ENCODE results near the gene SLC24A4.

The SLC24A4 gene

DNA sequence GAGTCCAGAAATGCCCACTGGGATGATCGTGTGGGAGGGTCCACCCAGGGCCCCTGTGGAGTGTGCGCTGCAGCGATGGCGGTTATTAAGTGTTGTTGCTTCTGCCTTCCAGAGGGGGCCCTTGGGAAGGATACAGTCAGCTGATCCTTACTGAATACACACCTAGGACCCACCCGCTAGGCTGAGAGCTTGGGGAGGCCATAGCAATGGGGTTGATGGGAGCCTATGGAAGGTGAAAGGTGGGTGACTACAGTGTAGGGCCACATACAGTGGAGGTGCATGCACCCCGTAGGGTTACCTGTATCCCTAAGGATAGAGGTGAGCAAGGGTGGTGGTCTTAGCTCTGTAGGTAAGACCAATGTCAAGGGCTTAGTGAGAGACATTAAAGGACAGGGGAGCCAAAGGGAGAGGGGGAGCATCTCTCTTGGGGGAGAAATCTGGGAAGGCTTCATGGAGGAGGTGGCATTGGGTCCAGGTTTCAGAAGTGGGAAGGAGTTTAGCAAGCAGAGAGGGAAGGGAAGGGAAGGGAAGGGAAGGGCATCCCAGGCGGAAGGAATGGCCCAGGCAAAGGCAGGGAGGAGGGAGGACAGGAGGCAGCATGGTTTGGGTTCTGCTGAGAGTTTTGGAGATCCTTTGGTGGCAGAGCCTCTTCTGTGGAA, 117.5 kb downstream of the SLC24A4 start:
- FAIRE-seq, result no peak

DNA sequence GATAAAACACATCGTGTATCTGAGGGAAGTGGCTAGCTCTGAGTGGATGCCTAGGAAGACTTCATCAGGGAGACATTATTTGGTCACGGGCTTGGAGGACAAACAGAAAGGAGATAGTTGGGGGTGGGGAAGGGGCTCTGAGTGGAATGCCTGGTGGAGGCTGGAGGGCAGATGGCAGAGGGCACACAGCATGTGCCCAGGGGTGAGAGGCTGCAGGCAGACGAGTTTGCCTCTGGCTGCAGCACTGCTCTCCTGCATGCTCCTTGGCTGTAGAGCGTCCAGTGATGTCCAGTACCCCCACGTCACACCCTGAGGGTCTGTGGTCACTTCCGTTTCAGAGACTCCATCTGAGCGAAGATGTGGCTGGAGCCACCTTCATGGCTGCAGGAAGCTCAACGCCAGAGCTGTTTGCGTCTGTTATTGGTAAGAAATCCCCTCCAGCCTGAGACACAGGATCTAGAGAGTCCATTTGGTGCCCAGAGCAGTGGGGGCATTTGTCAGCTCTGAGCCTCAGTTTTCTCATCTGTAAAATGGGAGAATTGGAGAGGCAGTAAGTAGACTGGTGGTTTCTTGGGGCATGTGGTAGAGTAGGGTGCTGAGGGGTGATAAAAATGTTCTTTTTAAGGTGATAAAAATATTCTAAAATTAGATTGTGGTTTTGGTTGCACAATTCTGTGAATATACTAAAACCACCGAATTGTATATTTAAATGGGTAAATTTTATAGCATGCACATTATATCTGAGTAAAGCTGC, 119.0 kb downstream of the SLC24A4 start:
- no peak for FAIRE-seq

DNA sequence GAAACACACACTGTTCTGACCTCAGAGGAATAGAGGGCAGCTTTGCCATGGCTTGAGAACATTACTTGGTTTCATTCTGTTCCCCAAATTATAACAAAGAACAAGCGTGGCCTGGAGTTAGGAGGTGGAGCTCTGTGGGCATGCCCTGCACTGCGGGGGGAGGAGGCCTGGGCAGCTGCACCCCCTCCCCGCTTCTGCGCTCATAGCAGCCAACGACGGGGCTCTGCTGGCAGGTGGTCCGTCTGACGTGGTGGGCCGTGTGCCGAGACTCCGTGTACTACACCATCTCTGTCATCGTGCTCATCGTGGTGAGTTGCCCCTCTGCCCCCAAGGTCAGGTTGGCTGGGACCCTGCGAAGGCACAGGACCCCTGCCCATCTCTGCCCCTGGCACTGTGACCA, 120.2 kb downstream of the SLC24A4 start:
- FAIRE-seq, result no peak

DNA sequence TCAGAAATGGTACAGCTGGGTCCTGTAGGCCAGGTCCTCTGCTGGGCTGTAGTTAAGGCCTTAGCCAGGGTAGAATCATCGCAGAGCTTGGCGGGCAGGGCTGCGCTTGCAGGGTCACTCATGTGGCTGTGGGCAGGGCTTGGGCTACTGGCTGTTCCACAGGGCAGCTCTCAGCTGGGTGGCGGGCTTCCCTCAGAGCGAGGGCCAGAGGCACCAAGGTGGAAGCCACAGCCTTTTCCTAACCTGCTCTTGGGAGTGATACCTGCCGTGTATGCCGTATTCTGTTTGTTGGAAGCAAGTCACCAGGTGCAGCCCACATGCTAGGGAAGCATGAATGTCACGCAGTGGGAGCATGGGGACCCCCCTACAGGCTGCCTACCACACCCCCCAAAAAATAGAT, 120.8 kb downstream of the SLC24A4 start:
- no peak for FAIRE-seq

DNA sequence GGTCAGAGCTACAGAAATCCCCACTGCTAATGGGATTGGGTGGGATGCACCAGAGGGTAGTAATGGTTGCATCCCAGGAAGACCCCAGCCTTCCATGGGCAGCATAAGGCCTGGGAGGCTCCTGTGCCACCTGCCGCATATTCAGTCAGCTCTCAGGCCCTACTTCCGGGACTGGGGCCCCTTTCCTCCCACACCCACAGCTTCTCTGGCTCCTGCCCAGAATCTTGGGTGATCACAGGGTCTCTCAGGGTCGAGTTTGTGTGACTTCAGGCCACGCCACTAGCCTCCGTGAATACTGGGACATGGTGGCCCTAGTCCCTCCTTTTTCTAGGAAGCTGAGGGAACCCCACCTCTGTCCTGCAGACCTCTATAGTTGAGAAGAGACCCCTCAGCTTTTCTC, 123.8 kb downstream of the SLC24A4 start:
- FAIRE-seq, result no peak

DNA sequence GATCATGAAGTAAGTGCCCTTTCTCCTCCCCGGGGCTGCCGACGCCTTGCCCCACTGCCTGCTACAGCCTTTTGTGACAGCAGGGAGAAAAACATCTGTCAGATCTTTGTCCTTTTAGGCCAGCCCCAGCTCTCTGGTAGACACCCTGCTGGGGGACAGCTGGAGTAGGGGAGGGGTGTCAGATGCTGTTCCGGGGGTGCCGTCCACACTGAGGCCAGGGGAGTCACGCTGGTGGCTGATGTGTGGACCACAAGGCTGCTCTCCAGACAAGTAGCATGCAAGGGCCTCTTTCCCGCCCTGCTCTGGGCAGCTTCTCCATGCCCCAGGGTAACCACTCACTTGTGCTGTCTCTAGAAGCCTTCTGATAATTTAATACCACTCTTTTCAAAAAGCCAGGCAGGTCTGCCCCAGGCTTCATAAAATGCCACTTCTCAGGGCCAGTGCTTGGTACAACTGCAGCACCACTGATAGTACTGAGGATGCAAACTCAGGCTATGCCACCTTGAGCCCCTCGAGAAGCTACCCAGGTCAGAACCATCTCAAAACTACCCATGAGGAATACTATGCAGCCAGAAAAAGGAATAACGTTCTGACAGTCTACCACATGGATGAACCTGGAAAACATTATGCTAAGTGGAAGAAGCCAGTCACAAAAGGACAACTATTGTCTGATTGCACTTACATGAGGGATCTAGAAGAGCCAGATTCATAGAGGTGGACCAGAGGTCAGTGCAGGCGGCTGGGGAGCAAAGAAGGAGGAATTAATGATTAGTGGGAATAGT, 124.6 kb downstream of the SLC24A4 start:
- FAIRE-seq, result no peak

DNA sequence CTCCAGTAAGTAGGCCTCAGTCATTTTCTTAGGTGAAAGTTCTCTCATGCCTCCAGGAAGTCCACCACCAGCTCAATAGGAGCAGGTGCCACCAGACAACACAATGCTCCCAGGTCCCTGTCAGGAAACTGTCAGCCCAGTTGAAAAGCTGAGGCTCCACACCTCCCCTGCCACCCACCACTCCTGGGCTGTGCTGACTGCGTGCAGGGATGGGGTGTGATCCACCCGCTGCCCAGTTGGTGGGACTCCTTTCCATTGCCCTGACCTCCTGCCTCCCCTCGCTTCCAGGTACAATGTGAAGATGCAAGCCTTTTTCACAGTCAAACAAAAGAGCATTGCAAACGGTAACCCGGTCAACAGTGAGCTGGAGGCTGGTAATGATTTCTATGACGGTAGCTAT, 125.8 kb downstream of the SLC24A4 start:
- FAIRE-seq, result no peak

DNA sequence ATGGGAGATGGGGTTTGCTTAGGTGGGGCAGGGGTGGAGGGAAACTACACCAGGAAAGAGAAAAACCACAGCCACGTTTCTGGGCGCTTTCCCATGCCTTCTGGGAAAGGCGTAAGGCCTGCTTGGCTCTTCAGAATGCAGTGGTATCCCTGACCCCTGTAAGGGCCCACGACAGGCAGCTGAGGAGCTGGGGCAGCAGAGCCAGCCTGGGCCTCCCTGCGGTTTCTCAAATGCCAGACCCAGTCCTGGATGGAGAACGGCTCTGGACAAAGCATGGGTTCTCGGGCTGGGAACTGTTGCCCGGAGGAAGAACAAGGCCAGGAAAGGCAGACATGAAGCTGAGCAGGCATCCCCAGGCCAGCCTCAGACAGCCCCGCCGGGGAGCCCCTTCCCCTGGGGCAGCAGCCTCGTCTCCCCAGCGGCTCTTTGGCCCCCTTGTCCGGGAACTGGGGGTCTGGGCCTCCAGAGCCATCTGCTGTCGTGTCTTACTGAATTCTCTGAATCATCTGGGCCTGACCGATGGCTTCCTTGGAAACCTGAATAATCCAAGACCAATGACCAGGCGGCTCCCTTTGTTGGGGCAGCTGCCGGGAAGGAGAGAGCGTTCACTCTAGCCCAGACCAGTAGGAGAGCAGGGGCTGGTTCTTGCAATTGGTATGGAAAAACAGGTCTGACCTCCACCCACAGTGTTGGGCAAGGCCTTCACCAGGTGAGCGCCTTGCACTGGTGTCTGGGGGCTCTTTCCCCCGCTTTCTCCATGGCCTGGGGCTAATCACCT, 126.6 kb downstream of the SLC24A4 start:
- no peak for FAIRE-seq

DNA sequence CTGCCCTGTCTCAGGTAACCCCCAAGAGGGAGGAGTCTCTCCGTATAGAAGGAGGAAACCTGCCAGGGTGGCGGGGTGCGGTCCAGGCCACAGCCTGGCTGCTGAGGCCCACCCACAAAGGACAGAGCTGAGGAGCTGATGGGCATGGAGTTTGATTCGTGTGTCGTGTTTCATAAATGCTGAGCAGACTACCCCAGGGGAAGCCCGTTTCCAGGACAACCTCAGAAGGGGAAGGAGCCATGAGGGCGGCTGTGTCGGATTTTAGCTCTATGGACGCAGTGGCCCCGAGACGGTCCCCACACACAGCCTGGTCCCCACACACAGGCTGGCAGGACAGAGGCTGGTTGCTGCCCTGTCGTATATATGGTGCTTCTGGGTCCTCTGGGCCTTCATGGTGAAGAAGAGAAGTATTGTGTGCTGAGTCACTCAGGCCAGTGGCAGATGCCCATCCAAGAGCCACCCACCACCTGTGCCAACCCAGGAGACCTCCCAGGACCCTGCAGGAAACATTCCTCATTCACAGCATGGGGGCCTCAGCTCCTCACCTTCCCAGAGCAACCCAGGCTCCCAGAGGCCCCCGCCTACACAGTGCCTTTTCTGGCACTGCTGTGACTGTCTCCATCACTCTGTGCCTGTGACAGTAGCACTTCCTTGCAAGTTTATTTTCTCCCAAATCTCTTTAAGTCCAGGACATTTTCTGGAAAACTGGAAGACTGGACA, 127.5 kb downstream of the SLC24A4 start:
- FAIRE-seq, result no peak

DNA sequence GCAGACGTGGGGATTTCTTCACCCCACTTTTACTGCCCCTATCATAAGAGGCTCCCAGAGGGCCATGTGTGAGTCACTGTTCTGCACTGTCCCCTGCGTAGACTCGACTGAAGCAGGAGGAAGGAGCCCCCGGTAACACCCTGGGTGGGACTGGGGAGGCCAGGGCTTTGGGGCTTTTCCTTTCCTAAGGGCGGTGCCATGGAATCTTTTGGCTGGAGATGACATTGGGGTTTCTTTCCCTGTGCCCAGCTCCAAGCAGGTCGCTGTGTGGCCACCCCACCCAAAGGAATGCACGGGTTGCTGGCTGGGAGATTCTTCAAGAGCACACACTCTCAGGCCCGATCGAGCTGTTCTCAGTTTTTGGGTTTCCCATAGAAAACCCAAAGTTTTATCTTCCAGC, 128.3 kb downstream of the SLC24A4 start:
- no peak for FAIRE-seq

DNA sequence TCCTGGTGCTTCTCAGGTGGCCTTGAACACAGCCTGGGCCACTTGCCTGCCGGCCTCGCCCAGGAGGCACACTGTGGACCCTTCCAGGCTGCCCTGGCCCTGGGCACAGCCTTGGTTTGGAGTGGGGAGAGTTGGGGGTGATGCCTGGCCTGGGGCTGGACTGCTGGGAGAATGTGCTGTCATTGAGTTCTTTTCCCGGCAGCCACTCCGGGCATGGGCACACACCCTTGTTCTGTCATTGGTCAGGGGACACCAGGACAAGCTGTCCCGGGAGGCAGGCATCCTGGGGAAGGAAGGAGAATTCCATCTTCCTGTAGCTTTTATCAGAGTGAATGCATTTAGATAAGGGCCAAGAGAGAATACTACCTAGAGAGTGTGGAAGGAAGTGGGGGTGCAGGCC, 128.8 kb downstream of the SLC24A4 start:
- no peak for FAIRE-seq

DNA sequence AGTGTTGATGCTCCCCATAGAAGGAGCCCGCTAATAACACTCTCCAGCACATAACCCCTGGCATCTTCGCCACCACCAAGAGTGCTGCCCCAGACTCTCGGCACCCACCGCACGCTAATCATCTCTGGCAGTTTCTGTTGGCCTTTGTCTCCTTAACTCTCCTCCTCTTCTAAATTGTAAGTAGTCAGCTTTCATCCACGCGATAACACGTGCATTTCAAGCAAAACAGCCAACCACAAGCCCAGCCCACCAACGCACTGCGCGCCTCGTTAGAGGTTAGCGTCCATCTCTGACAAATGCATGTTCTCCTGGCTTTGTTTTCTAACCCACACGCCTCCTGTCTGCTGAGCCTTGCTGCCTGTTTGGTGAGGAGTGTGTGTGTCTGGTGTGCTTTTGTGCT, 129.5 kb downstream of the SLC24A4 start:
- no peak for FAIRE-seq

DNA sequence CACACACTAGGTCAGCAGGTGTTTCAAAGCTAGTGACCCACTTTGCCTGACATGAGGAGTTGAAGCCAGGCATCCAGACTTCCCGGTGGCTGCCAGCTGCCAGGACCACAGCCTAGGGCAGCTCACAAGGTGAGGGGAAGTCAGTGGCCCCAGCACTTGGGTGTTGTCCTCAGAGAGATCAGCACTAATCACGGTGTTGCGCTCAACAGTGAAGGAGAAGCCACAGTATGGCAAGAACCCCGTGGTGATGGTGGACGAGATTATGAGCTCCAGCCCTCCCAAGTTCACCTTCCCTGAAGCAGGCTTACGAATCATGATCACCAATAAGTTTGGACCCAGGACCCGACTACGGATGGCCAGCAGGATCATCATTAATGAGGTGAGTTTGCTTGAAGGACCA, 130.7 kb downstream of the SLC24A4 start:
- FAIRE-seq, result no peak

DNA sequence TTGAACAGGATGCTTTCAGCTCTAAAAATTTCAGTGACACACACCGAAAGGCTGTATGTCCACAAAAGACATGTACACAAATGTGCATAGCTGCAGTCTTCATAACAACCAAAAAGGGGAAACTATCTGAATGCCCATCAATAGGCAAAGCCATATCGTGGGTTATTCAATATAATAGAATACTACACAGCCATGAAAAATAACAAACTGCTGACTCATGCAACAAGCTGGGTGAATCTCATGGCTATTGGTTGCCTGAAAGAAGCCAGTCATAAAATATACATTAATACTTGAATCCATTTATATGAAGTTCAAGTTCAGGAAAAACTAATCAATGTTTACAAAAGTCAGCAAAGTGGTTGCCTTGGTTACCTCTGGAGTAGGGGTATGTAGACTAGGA, 132.3 kb downstream of the SLC24A4 start:
- FAIRE-seq, result no peak

DNA sequence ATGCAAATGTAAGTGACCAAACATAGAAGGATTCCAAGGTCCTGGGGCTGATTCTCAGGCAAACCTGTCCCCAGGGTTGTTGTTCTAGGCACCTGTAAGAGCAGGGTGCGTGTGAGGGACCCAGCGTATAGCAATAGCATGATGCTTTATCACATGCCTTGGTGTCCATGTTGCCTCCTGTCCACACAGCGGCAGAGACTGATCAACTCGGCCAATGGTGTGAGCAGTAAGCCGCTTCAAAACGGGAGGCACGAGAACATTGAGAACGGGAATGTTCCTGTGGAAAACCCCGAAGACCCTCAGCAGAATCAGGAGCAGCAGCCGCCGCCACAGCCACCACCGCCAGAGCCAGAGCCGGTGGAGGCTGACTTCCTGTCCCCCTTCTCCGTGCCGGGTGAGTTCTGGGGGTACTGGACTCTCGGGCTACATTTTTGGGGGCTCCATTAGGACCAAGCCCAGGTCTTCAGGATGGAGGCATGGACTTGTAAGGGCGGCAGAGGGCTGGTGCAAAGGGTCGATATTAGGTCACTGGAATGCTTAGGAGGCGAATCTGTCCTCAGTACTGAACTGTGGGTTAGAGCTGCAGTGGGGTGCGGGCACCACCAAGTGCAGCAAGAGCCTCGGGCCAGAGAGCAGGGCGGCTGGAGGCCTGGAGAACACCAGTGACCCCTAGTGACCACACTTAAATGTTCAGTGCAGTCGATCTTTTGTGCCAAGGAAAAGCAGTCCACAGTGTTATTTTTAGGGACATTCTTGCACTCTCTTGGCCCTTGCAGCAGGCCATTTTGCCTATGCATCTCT, 133.4 kb downstream of the SLC24A4 start:
- no peak for FAIRE-seq

DNA sequence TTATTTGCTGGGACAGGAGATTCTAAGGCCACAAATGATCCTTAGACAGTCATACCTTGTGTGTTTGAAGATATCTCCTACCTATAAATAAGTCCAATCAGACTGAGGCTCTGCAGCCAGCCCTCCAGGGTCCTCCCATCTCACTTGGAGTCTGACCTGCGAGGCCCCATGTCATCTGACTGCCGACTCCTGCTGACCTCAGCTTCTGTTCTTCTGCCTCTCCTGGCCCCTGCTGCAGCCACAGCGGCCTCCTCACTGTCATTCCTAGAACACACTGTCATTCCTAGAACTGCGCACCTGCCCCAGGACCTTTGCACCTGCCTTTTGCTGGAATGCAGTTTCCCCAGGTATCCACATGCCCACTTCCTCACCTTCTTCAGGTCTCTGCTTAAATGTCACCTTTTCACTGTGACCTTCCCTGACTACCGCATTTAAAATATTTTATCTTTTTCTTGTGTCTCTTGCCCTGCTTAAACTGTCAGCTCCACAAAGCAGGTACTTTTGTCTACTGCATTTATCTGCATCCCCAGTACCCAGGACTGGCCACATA, 134.1 kb downstream of the SLC24A4 start:
- no peak for FAIRE-seq

DNA sequence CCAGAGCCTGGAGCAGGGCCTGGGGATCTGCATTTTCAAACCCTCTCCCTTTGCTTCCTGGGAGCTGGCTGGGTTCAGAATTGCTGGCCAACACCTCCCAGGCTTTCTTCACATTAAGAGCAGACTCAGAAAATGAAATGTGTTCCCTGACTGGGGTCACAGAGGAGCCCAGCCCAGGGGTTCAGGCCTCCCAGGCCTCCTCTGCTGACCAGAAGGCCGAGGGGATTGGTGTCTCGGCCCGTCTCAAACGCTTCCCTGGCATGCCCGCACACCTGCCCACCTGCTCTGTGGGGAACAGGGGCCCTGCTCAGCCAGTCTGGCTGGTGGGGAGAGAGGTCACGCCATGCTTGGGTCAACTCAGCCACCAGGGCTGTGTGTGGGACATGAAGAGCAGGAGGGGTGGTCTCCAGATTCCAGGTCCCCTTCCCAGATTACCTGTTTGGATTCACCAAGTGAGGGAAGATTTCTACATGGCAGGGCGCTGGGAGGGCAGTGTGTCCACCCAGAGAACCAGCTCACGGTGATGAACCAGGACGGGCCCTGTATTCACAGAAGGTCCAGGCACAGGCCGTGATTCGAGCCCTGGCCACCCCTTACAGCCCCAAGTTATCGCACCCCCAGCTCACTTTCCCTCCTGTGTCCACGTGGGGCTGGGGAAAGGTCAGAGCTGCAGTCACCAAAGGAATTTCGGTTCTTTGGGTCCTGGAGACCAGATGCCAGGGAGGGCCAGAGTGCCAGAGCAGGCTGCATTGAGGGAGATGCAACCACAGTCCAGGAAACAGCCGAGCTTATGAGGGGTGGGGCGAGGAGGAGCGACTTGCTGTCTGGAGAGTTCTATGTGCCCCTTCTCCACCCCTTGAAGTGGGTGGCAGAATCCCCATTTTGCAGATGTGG, 135.4 kb downstream of the SLC24A4 start:
- no peak for FAIRE-seq

DNA sequence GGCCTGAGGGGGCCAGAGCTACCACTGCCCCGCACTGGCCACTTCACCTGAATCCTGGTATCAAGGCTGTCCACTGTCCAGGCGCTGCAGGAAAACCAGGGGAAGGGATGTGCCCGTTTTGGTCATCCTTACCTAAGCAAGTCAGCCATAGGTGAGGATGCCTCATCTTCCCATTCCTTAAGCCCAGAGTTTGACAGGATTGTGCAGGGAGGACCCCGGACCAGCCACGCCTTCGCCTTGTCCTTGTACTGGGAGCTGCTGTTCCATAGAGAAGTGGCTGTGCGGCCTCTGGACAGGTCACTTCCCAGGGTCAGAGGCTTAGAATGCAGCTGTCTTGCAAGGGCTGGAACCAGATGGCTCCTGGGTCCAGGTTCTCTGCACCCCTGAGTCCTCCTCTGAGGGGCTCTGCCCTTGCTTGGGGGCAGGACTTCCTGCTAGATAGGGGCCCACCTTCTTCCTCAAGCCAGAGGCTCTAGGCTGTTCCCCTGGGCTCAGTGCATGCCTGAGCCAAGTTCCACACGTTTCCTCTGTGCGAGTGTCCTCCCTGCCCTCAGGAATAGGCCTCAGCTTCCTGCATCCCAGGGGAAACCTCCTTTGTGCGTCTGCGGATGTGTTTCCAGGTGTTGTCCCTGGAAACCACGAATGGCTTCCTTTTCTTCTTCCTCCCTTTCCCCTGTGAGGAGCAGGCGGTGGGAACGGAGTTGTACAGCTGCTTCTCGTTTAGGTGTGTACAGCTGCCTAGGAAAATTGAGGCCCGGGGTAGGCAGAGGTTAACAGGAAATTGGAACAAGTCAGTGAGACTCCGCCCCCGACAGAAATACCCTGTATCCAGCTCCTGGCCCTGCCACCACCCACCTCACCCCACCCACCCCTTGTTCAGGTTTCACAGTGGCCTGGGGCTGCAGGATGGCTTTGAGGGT, 136.3 kb downstream of the SLC24A4 start:
- FAIRE-seq, result no peak

DNA sequence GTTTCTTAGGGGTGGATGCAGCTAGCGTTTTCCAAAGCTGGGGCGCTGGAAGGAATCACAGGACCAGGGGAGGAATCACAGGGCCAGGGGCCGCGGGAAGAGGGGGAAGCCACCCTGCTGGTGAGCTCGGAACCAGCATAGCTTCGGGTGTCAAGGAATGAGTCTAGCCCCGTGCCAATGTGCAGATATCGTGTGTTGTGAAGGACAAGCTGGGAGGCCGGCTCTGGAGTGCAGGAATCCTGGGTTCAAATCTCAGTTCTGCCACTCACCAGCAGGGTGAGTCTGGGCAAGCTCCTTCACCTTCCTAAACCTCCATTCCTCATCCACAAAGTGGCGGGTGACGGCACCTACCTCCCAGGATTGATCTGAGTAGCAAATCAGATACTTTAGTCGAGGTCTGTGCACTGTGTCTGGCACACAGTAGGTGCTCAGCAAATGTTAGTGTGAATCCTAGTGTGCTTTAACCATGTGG, 137.0 kb downstream of the SLC24A4 start:
- no peak for FAIRE-seq
